HL-60 (cell line): ENCODE measurements around the gene SSH2.

Experiments used
- CTCF ChIP-seq: IDR thresholded peaks from one replicate; pipeline ENCODE4 v1.5.1; 2011; ENCODE audit warnings: low read length, control low read depth, inconsistent platforms; ENCODE audit not compliant: insufficient read depth
- GABPA ChIP-seq: IDR thresholded peaks from 2 replicates; pipeline ENCODE4 v1.6.1; 2012; ENCODE audit warnings: low read depth
- POLR2AphosphoS5 ChIP-seq: IDR thresholded peaks from 2 replicates; pipeline ENCODE4 v1.6.1; 2012; ENCODE audit warnings: low read depth

DNA sequence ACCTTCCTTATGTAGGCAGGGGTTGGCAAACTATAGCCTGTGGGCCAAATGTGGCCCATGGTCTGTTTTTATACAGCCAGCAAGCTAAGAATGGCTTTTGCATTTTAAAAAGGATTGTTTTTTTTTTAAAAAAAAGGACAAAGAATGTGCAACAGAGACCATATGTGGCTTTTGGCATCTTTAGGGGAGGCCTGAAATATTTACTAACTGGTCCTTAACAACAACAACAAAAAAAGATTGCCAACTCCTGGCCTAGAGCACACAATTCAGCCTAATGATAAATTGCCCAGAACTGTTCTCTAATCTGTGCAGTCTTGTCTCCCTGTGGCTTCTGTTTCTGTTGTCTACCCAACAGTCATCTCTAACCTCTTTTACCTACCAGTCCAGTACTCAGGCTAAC, 67.1 kb downstream of the SSH2 start:
- TF ChIP-seq POLR2AphosphoS5 (no peak), CTCF (no peak), GABPA (no peak)
